H9 (cell line): Measurements from ENCODE around the gene UNC79. TPM values are rescaled to one million over a fixed set of nuclear protein-coding genes. Genes with fewer than 3 reads are reported as not detected.
A peak's percentile ranks its signal among the peaks of the same experiment; 100 is the strongest.

ENCODE experiments used
- DNase-seq: peaks from one replicate; pipeline ENCODE4 v3.0.0-alpha.2; 2017
- H2AFZ ChIP-seq: one replicate; pipeline ENCODE4 v1.6.1; 2013; ENCODE audit warnings: mild to moderate bottlenecking, low read length, control low read depth, moderate library complexity
- H2AK5ac ChIP-seq: 2 replicates; pipeline ENCODE4 v1.6.1; 2013; ENCODE audit warnings: low read length, control low read depth, mixed read lengths; ENCODE audit not compliant: insufficient read length
- H2BK120ac ChIP-seq: one replicate; pipeline ENCODE4 v1.6.1; 2013; ENCODE audit warnings: low read depth, mild to moderate bottlenecking, low read length, control low read depth, inconsistent platforms; ENCODE audit not compliant: poor library complexity, severe bottlenecking
- H2BK12ac ChIP-seq: 2 replicates; pipeline ENCODE4 v1.6.1; 2013; ENCODE audit warnings: low read length, control low read depth, mixed read lengths, low read depth; ENCODE audit not compliant: insufficient read length
- H2BK15ac ChIP-seq: 2 replicates; pipeline ENCODE4 v1.6.1; 2013; ENCODE audit warnings: low read depth, low read length, control low read depth
- H2BK20ac ChIP-seq: one replicate; pipeline ENCODE4 v1.6.1; 2013; ENCODE audit warnings: low read depth, mild to moderate bottlenecking, low read length, control low read depth, inconsistent platforms; ENCODE audit not compliant: poor library complexity, severe bottlenecking
- H2BK5ac ChIP-seq: 2 replicates; pipeline ENCODE4 v1.6.1; 2013; ENCODE audit warnings: low read length, control low read depth, mixed read lengths; ENCODE audit not compliant: insufficient read length
- H3K14ac ChIP-seq: 2 replicates; pipeline ENCODE4 v1.6.1; 2013; ENCODE audit warnings: low read length, control low read depth; ENCODE audit not compliant: insufficient read depth
- H3K18ac ChIP-seq: 2 replicates; pipeline ENCODE4 v1.6.1; 2013; ENCODE audit warnings: low read depth, mild to moderate bottlenecking, mixed read lengths, low read length, control low read depth; ENCODE audit not compliant: insufficient read length
- H3K23ac ChIP-seq: 2 replicates; pipeline ENCODE4 v1.6.1; 2013; ENCODE audit warnings: low read length, control low read depth, mixed read lengths, low read depth; ENCODE audit not compliant: insufficient read length
- H3K23me2 ChIP-seq: 2 replicates; pipeline ENCODE4 v1.6.1; 2013; ENCODE audit warnings: low read depth, mild to moderate bottlenecking, mixed read lengths, low read length, control low read depth; ENCODE audit not compliant: insufficient read length, poor library complexity, severe bottlenecking
- H3K27ac ChIP-seq: 2 replicates; pipeline ENCODE4 v1.5.1; 2013; ENCODE audit warnings: low read length, control low read depth, mixed read lengths, low read depth; ENCODE audit not compliant: insufficient read length
- H3K27me3 ChIP-seq: 2 replicates; pipeline ENCODE4 v1.6.1; 2013; ENCODE audit warnings: low read length, control low read depth, inconsistent platforms; ENCODE audit not compliant: insufficient read depth
- H3K4ac ChIP-seq: 2 replicates; pipeline ENCODE4 v1.6.1; 2013; ENCODE audit warnings: low read depth, mild to moderate bottlenecking, control low read depth, inconsistent platforms, low read length, moderate library complexity
- H3K4me1 ChIP-seq: 2 replicates; pipeline ENCODE4 v1.6.1; 2013; ENCODE audit warnings: low read length, control low read depth, inconsistent platforms; ENCODE audit not compliant: insufficient read depth
- H3K4me2 ChIP-seq: 2 replicates; pipeline ENCODE4 v1.6.1; 2013; ENCODE audit warnings: low read length, control low read depth, mixed read lengths; ENCODE audit not compliant: insufficient read length, insufficient read depth
- H3K56ac ChIP-seq: 2 replicates; pipeline ENCODE4 v1.6.1; 2013; ENCODE audit warnings: low read depth, mild to moderate bottlenecking, mixed read lengths, low read length, control low read depth; ENCODE audit not compliant: insufficient read length
- H3K79me1 ChIP-seq: 2 replicates; pipeline ENCODE4 v1.6.1; 2013; ENCODE audit warnings: low read depth, mild to moderate bottlenecking, moderate library complexity, low read length, control low read depth, inconsistent platforms; ENCODE audit not compliant: insufficient read depth, poor library complexity, severe bottlenecking
- H3K79me2 ChIP-seq: 2 replicates; pipeline ENCODE4 v1.6.1; 2013; ENCODE audit warnings: low read length, control low read depth, inconsistent platforms; ENCODE audit not compliant: insufficient read depth
- H3K9ac ChIP-seq: 2 replicates; pipeline ENCODE4 v1.6.1; 2013; ENCODE audit warnings: low read length, control low read depth, mixed read lengths; ENCODE audit not compliant: insufficient read length; ENCODE audit errors: extremely low read depth
- H3K9me3 ChIP-seq: one replicate; pipeline ENCODE4 v1.6.1; 2013; ENCODE audit warnings: low read depth, low read length, inconsistent platforms; ENCODE audit not compliant: control insufficient read depth
- H3T11ph ChIP-seq: one replicate; pipeline ENCODE4 v1.6.1; 2013; ENCODE audit warnings: mild to moderate bottlenecking, low read length, control low read depth, inconsistent platforms
- H4K20me1 ChIP-seq: one replicate; pipeline ENCODE4 v1.6.1; 2013; ENCODE audit not compliant: control insufficient read depth, insufficient read length, insufficient read depth
- H4K5ac ChIP-seq: 2 replicates; pipeline ENCODE4 v1.6.1; 2013; ENCODE audit warnings: low read depth, mild to moderate bottlenecking, mixed read lengths, low read length, control low read depth; ENCODE audit not compliant: insufficient read length
- H4K8ac ChIP-seq: replicated peaks from 2 replicates; pipeline ENCODE4 v1.6.1; 2013; ENCODE audit warnings: low read length, control low read depth, mixed read lengths, low read depth; ENCODE audit not compliant: insufficient read length
- H4K91ac ChIP-seq: 2 replicates; pipeline ENCODE4 v1.6.1; 2013; ENCODE audit warnings: low read depth, mild to moderate bottlenecking, moderate library complexity, mixed read lengths, low read length, control low read depth; ENCODE audit not compliant: insufficient read length
- H3K27ac Mint-ChIP-seq, 3 experiments: 2 replicates in 2 of 3; 3 replicates in 1 of 3; pipeline ENCODE4 v1.8.0; 2020 to 2021; ENCODE audit warnings: mixed read lengths in 3 of 3, mild to moderate bottlenecking in 1 of 3, moderate library complexity in 1 of 3
- H3K27me3 Mint-ChIP-seq: 2 replicates; pipeline ENCODE4 v1.8.0; 2021; ENCODE audit warnings: low read depth, mild to moderate bottlenecking, moderate library complexity, mixed read lengths
- H3K36me3 Mint-ChIP-seq, 3 experiments: 2 replicates in 2 of 3; 3 replicates in 1 of 3; pipeline ENCODE4 v1.8.0; 2020 to 2021; ENCODE audit warnings: low read depth in 3 of 3, mixed read lengths in 3 of 3; ENCODE audit not compliant: insufficient read depth in 1 of 3
- H3K4me1 Mint-ChIP-seq, 2 experiments: 2 replicates each; pipeline ENCODE4 v1.8.0; 2020; ENCODE audit warnings: mixed read lengths in 2 of 2
- H3K4me3 Mint-ChIP-seq, 2 experiments: 2 replicates in 1 of 2; 3 replicates in 1 of 2; pipeline ENCODE4 v1.8.0; 2020 to 2021; ENCODE audit warnings: mild to moderate bottlenecking in 2 of 2, mixed read lengths in 2 of 2, moderate library complexity in 1 of 2
- H3K9me3 Mint-ChIP-seq, 2 experiments: 2 replicates in 1 of 2; 3 replicates in 1 of 2; pipeline ENCODE4 v1.8.0; 2020; ENCODE audit warnings: mild to moderate bottlenecking in 2 of 2, mixed read lengths in 2 of 2, moderate library complexity in 1 of 2
- WGBS: extraction: QIAGEN DNeasy Blood & Tissue Kit; methylation state at CpG from one replicate; pipeline ENCODE4 v1.1.7; 2013; ENCODE audit warnings: missing lambda C conversion rate, low lambda C conversion rate, mixed read lengths; ENCODE audit not compliant: insufficient read length; ENCODE audit errors: extremely low coverage; 5-methylcytosine and 5-hydroxymethylcytosine counted together
- total RNA-seq: library from RNA; stranded (reverse); gene quantifications from 2 replicates; pipeline ENCODE4 v1.2.1, GENCODE V29; 2021
- TF ChIP-seq, protein P1 (sequence below): fragments of 200-600 bp; sonication (generic); conservative IDR thresholded peaks from 3 replicates; pipeline ENCODE4 v1.8.0; 2021; ENCODE audit warnings: antibody characterized with exemption, mild to moderate bottlenecking

UNC79 gene
- total RNA-seq, 1 experiment from 2014 or later, result 3.0 TPM

DNA sequence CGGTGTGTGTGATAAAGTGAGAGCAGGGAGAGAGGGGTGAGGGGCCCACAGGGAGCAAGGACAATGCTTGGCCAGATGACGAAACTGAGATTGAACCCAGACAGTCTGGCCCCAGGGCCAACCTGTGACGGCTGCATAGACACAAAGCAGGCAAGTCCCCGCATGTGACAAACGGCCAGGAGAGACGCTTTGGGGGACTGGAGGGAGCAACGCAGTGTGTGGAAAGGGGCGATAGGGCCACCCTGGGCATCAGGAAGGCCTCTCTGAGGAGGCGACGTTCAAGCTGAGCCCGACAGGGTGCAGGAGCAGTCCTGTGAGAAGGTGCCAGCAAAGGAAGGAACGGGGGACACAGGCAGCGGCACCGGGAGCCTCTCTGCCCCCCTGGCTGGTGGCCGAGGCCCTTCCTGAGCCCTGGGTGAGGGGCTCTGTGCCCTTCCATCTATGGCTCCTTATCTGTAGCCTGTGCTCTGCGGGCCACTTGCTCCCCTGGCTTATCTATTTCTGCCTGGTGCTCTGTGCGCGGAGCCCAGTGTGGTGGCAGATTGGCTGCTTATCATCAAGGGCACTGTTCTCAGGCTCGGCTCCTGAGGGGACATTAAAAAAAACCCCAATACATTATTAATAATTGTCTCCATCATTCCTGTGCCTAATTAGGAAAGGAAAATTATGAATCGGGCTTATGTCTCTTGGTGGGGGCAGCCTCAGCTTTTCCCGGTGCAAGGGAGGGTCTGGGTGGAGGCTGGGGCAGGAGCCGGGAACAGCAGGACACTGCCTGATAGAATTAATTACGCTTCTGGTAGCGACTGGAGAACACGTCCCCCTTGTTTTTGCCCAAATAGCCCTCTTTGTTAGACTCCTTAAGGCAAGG lies 317.7 kb downstream of the UNC79 start:
- H3K14ac ChIP-seq, result 0 out of 2 replicates have a peak overlapping the region, but pooled peaks have one; percentile 30
- H3K79me2 ChIP-seq, result no peaks in the 10 kb centered on the region
- H4K91ac ChIP-seq, result no peak overlapping the region
- H3K79me1 ChIP-seq, result no peaks in the 10 kb centered on the region
- no peak for DNase-seq
- H2AFZ ChIP-seq, result no peak overlapping the region
- no peaks in the 10 kb centered on the region; the same call in 1 of the 2 replicates for H3K27me3 Mint-ChIP-seq
- H3K4me1 ChIP-seq, result no peaks in the 10 kb centered on the region
- H3K18ac ChIP-seq, result no peak overlapping the region
- no peak overlapping the region for H3K23ac ChIP-seq
- H3K27ac Mint-ChIP-seq, result peak overlapping the region; percentile 0 to 84 (median 22); a peak in 4 of 7 replicates
- no CpG with 5 or more reads among the region's 25 CpGs for WGBS
- H2BK12ac ChIP-seq, result no peak overlapping the region
- H3K9me3 Mint-ChIP-seq, result no peaks in the 10 kb centered on the region
- no peak overlapping the region for H3K9ac ChIP-seq
- H3K9me3 ChIP-seq, result no peaks in the 10 kb centered on the region
- H3K4ac ChIP-seq, result no peak overlapping the region
- no peak overlapping the region for H3K4me2 ChIP-seq
- H3T11ph ChIP-seq, result no peak overlapping the region
- peaks cover 18 to 19% of the 10 kb centered on the region in 2 experiments for H3K4me1 Mint-ChIP-seq
- H3K23me2 ChIP-seq, result no peaks in the 10 kb centered on the region
- TF ChIP-seq, protein P1, sequence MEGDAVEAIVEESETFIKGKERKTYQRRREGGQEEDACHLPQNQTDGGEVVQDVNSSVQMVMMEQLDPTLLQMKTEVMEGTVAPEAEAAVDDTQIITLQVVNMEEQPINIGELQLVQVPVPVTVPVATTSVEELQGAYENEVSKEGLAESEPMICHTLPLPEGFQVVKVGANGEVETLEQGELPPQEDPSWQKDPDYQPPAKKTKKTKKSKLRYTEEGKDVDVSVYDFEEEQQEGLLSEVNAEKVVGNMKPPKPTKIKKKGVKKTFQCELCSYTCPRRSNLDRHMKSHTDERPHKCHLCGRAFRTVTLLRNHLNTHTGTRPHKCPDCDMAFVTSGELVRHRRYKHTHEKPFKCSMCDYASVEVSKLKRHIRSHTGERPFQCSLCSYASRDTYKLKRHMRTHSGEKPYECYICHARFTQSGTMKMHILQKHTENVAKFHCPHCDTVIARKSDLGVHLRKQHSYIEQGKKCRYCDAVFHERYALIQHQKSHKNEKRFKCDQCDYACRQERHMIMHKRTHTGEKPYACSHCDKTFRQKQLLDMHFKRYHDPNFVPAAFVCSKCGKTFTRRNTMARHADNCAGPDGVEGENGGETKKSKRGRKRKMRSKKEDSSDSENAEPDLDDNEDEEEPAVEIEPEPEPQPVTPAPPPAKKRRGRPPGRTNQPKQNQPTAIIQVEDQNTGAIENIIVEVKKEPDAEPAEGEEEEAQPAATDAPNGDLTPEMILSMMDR, result no peak
- H3K27ac ChIP-seq, result no peak overlapping the region
- H2BK120ac ChIP-seq, result no peak overlapping the region
- H4K8ac ChIP-seq, result no peak overlapping the region
- no peaks in the 10 kb centered on the region for H3K36me3 Mint-ChIP-seq
- H2AK5ac ChIP-seq, result no peak overlapping the region
- no peak overlapping the region for H2BK20ac ChIP-seq
- H4K20me1 ChIP-seq, result no peaks in the 10 kb centered on the region
- no peak overlapping the region for H4K5ac ChIP-seq
- H3K56ac ChIP-seq, result no peak overlapping the region
- H2BK5ac ChIP-seq, result no peak overlapping the region
- H3K4me3 Mint-ChIP-seq, result no peak overlapping the region
- H2BK15ac ChIP-seq, result no peak overlapping the region
- no peaks in the 10 kb centered on the region for H3K27me3 ChIP-seq
